Bronchus fibroblast of lung (primary cell): ENCODE data around the gene DNER. TPM values are rescaled to one million over a fixed set of nuclear protein-coding genes. Genes with fewer than 3 reads are reported as not detected.

Experiments used
- total RNA-seq: library from RNA; depleted of rRNA; stranded (reverse); fragments of >200 nt; gene quantifications from 2 replicates; pipeline ENCODE4 v1.2.3, GENCODE V29; 2015

DNER gene
- total RNA-seq, result 3.0 and 3.4 TPM in 2 replicates

GRCh38 chr2:229714080-229714735 lies at the start of gene DNER:
Gene DNER, minus strand, starts transcription at chr2:229714555. Its CDS starts 132 bp downstream, at chr2:229714423.

Other genes starting within 250 kb of the DNER start
- gene TRIP12, start 207.5 kb upstream of the DNER start, total RNA-seq, result 73.0 and 91.6 TPM in 2 replicates
- 3.7 and 4.2 TPM in 2 replicates for gene FBXO36, start 207.9 kb upstream of the DNER start, total RNA-seq